ENCODE measurements around the gene BTBD16.

- TF ChIP-seq TAF1 (IDR thresholded peaks at IDR 0.05; ENCODE audit: borderline replicate concordance, low read depth, low read length) = no peak
- TF ChIP-seq POLR2A (IDR thresholded peaks at IDR 0.05; ENCODE audit: low read depth, low read length) = no peak
Measured at GRCh38 chr10:122381680-122382079, 110.6 kb downstream of the BTBD16 start.

Measured in GM12892 (cell line).